Epithelial cell of esophagus (primary cell): ENCODE results near the gene NLRP4.

ENCODE experiments used
- DNase-seq: peaks from one replicate; pipeline ENCODE4 v3.0.0; 2010; ENCODE audit warnings: low read depth
- H3K4me3 ChIP-seq: 2 replicates; pipeline ENCODE4 v1.5.1; 2011; ENCODE audit warnings: mild to moderate bottlenecking, low read length, control low read depth
- TF ChIP-seq, protein P1 (sequence below): IDR thresholded peaks from 2 replicates; pipeline ENCODE4 v1.5.1; 2011; ENCODE audit warnings: low read depth, mild to moderate bottlenecking, low read length, control low read depth, inconsistent platforms; ENCODE audit not compliant: insufficient read depth; ENCODE audit errors: missing control alignments

Gene NLRP4

DNA sequence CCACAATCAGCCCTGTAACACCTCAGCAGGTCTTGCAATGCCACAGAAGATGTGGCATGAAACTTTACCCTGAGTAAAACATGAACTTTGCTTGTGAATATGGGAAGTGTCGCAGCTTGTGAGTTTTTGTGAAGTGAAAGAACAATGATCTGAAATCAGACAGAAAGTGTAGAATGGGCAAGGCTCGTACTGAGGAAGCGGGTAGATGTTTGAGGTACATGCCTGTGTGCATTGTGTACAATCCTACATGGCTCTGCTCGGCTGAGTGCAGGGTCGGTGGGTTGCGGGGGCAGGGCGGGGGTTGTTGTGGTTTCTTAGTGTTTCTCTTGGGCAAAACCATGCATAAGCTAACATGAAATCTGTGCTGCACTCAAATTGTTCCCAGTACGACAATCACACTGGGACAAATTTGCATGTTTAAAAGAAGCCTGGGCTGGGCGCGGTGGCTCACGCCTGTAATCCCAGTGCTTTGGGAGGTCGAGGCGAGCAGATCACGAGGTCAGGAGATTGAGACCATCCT lies 94.7 kb downstream of the NLRP4 start:
- DNase-seq, result no peak
- TF ChIP-seq, protein P1, sequence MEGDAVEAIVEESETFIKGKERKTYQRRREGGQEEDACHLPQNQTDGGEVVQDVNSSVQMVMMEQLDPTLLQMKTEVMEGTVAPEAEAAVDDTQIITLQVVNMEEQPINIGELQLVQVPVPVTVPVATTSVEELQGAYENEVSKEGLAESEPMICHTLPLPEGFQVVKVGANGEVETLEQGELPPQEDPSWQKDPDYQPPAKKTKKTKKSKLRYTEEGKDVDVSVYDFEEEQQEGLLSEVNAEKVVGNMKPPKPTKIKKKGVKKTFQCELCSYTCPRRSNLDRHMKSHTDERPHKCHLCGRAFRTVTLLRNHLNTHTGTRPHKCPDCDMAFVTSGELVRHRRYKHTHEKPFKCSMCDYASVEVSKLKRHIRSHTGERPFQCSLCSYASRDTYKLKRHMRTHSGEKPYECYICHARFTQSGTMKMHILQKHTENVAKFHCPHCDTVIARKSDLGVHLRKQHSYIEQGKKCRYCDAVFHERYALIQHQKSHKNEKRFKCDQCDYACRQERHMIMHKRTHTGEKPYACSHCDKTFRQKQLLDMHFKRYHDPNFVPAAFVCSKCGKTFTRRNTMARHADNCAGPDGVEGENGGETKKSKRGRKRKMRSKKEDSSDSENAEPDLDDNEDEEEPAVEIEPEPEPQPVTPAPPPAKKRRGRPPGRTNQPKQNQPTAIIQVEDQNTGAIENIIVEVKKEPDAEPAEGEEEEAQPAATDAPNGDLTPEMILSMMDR, result no peak
- no peak overlapping the region for H3K4me3 ChIP-seq
